Nephron progenitor cell (in vitro differentiated cells): Measurements from ENCODE around the gene KLHL33.

Experiments used
- DNase-seq: peaks from one replicate; pipeline ENCODE4 v3.0.0; 2021
- H3K27ac Mint-ChIP-seq: 2 replicates; pipeline ENCODE4 v1.8.0; 2021; ENCODE audit warnings: mild to moderate bottlenecking, moderate library complexity, mixed read lengths
- H3K27me3 Mint-ChIP-seq: 2 replicates; pipeline ENCODE4 v1.8.0; 2021; ENCODE audit warnings: mild to moderate bottlenecking, low read depth, mixed read lengths; ENCODE audit not compliant: poor library complexity
- H3K36me3 Mint-ChIP-seq: 2 replicates; pipeline ENCODE4 v1.8.0; 2021; ENCODE audit warnings: low read depth, mixed read lengths
- H3K4me1 Mint-ChIP-seq: 2 replicates; pipeline ENCODE4 v1.8.0; 2021; ENCODE audit warnings: mixed read lengths
- H3K4me3 Mint-ChIP-seq: 2 replicates; pipeline ENCODE4 v1.8.0; 2021; ENCODE audit warnings: mild to moderate bottlenecking, moderate library complexity, mixed read lengths
- H3K9me3 Mint-ChIP-seq: 2 replicates; pipeline ENCODE4 v1.8.0; 2021; ENCODE audit warnings: mild to moderate bottlenecking, moderate library complexity, mixed read lengths
- TF ChIP-seq, protein P1 (sequence below): fragments of 200-600 bp; sonication (generic); IDR thresholded peaks from 2 replicates; pipeline ENCODE4 v1.5.0; 2021; ENCODE audit warnings: antibody characterized with exemption

The KLHL33 gene

DNA sequence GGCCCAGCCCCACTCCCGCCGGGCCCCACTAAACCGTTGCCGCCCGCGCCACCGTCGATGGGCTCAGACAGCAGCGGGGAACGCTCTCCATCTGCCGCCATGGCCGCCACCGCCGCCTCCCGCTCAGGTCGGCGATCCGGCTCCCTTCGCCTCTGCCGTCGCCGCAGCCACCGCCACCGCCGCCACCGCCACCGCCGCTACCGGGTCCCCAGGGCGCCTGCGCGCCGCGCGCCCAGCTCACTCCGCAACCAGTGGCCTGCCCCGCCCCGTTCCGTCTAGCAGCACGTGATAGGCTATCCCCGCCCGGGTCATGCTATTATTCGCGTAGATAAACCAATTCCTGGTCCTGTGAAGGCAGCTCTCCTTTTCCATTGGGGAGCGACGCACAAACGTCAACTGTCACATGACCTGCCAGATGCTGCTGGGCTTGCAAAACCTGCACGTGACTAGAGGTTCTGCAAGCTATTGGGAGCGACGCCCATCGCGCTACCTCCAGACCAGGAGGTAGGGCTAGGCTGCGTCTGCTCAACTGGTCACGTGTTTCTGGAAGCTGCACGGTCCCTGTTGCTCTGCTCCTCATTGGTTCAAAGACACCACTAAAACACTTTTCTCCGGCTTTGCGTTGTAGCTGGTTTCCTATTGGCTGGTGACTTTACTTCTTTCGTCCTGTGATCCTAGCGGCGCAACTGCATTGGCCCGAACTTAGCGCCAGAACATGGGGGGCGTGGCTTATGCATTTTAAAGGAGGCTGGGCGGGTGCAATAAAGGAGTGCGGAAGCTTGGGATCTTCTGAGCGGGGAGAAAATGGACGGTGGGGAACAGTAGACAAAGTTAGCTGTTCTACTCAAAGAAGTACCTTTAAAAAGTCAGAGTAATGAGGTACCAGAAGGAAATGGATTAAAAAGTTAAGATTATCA is 25.5 kb upstream of the KLHL33 start, which contains the start of gene PIP4P1:
Gene PIP4P1, minus strand, starts transcription at position 210 of the 917 bp plus-strand sequence. Its CDS starts 109 bp downstream, at position 101.
- TF ChIP-seq, protein P1, sequence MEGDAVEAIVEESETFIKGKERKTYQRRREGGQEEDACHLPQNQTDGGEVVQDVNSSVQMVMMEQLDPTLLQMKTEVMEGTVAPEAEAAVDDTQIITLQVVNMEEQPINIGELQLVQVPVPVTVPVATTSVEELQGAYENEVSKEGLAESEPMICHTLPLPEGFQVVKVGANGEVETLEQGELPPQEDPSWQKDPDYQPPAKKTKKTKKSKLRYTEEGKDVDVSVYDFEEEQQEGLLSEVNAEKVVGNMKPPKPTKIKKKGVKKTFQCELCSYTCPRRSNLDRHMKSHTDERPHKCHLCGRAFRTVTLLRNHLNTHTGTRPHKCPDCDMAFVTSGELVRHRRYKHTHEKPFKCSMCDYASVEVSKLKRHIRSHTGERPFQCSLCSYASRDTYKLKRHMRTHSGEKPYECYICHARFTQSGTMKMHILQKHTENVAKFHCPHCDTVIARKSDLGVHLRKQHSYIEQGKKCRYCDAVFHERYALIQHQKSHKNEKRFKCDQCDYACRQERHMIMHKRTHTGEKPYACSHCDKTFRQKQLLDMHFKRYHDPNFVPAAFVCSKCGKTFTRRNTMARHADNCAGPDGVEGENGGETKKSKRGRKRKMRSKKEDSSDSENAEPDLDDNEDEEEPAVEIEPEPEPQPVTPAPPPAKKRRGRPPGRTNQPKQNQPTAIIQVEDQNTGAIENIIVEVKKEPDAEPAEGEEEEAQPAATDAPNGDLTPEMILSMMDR, result no peak
- peak within 1 kb of the TSS; percentile 88 for H3K4me3 Mint-ChIP-seq
- peaks cover 15% of the 10 kb centered on the region for H3K36me3 Mint-ChIP-seq
- H3K9me3 Mint-ChIP-seq, result no peaks in the 10 kb centered on the region
- DNase-seq, result peak; percentile 99
- H3K4me1 Mint-ChIP-seq, result peaks cover 32% of the 10 kb centered on the region
- peaks cover 2% of the 10 kb centered on the region for H3K27me3 Mint-ChIP-seq
- peak within 1 kb of the TSS; percentile 89 for H3K27ac Mint-ChIP-seq

DNA sequence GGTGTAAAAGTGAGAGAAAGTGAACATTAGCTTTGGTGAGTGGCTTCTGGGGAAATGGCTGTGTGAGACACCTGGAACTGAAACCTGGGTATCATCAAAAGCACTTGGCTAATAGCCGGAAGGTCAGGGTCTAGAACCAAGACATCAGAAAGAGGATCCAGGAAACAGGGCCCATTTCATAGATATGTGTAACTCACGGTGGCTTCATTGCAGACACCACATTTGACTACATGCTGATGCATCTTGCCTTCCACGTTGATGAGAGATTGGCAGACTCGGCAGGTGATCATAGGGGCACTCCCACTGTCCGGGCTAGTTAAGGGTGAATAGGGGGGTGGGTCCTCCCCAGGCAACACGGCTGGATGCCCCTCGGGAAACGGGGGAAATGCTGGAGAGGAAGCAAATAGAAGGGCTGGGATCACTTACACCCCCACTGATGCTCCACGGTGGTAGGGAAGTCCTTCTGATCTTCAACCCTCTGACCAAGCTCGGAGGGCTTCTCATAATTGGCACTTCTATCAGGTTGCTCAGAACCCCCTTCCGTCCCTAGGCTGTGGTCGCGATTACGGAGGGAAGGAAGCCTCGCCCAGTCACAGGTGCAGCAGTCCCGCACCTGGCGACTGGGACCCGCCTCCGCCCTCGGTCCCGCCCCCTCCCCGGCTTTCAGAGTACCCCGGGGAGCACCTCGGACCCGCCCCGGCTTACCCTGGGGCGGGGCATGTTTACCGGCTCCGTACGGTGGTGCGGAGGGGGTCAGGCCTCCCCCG is 24.7 kb upstream of the KLHL33 start:
- H3K4me1 Mint-ChIP-seq, result peaks cover 32% of the 10 kb centered on the region
- no peak for DNase-seq
- H3K36me3 Mint-ChIP-seq, result peaks cover 15% of the 10 kb centered on the region
- peak overlapping the region; percentile 49 for H3K27ac Mint-ChIP-seq
- H3K27me3 Mint-ChIP-seq, result no peaks in the 10 kb centered on the region
- peak overlapping the region; percentile 88 for H3K4me3 Mint-ChIP-seq
- no peaks in the 10 kb centered on the region for H3K9me3 Mint-ChIP-seq
- TF ChIP-seq, protein P1, result no peak

DNA sequence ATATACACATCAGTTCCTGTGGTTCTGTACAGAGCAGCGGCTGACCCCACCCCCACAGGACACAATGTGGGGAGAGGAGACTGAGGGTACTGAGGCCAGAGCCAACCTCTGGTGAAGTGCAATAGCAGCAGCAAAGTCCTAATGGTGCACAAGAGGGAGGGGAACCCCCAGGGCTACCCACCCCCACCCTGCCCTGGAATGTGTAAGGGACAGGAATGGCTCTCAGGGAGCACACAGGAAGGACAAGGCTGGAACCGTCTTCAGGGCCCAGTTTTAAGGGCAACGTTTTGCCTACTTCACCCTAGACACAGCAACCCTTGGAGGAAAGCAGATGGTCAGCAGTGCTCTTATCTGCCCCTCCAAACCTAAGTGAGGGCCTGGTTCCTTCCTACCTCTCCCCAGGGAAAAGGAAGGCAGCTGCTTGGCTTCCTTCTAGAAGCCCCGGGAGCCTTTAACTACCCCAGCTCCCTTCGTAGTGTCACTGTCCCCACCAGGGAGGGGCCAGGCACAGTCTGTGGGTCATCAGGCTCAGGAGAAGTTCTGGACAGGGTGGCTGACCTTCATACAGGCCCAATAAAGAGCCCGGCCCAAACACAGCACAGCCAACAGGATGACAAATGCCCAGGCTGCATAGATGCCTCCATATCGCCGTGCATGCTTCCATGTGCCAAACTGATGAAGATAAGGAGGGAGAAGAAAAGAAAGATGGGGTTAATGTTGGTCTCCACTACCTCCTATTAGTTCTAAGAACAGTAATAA is 22.2 kb upstream of the KLHL33 start:
- no peak for DNase-seq
- H3K9me3 Mint-ChIP-seq, result no peaks in the 10 kb centered on the region
- H3K4me3 Mint-ChIP-seq, result no peak overlapping the region
- H3K4me1 Mint-ChIP-seq, result peaks cover 32% of the 10 kb centered on the region
- TF ChIP-seq, protein P1, result no peak
- H3K27ac Mint-ChIP-seq, result no peak overlapping the region
- H3K36me3 Mint-ChIP-seq, result peaks cover 15% of the 10 kb centered on the region
- H3K27me3 Mint-ChIP-seq, result no peaks in the 10 kb centered on the region

DNA sequence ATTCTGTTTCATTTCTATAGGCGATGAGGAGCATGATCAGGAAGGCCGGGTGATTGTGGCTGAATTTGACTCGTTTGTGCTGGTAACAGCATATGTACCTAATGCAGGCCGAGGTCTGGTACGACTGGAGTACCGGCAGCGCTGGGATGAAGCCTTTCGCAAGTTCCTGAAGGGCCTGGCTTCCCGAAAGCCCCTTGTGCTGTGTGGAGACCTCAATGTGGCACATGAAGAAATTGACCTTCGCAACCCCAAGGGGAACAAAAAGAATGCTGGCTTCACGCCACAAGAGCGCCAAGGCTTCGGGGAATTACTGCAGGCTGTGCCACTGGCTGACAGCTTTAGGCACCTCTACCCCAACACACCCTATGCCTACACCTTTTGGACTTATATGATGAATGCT is 21.0 kb upstream of the KLHL33 start:
- Mint-ChIP-seq H3K27ac (no peak overlapping the region), H3K4me3 (no peak overlapping the region), H3K4me1 (peaks cover 31% of the 10 kb centered on the region), H3K9me3 (no peaks in the 10 kb centered on the region), H3K27me3 (no peaks in the 10 kb centered on the region), H3K36me3 (peaks cover 25% of the 10 kb centered on the region)
- TF ChIP-seq, protein P1, result no peak
- no peak for DNase-seq

DNA sequence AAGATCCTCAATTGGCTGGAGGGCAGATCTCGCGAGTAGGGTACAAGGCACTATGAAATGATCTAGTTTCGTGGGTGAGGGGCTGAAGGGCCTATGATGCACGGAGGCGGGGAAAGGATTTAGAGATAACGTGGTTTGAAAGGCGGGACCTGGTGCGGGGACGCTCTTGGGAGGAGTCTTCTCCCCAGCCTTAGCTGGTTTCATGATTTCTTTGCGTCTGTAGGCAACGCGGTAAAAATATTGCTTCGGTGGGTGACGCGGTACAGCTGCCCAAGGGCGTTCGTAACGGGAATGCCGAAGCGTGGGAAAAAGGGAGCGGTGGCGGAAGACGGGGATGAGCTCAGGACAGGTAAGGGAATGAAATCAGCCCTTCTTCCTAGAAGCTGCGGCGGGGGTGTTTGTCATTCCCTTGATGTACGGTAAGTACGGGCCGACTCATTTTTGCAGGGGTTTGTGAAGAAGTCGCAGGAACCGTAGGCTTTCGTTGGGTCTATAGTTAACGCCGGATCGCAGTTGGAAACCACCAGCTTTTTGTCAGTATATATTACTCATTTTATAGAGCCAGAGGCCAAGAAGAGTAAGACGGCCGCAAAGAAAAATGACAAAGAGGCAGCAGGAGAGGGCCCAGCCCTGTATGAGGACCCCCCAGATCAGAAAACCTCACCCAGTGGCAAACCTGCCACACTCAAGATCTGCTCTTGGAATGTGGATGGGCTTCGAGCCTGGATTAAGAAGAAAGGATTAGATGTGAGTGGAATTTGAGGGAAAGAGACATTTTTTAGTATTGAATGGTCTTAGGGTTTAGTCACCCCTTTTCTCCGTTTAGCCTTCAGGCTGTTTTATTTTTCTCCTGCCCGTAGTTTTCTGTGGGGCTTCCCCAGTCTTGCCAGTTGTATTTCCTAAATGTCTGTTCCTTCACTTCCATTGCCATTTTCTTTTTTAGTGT is 19.7 kb upstream of the KLHL33 start:
- H3K4me3 Mint-ChIP-seq, result no peak overlapping the region
- H3K36me3 Mint-ChIP-seq, result peaks cover 34% of the 10 kb centered on the region
- TF ChIP-seq, protein P1, result no peak
- no peaks in the 10 kb centered on the region for H3K9me3 Mint-ChIP-seq
- no peak for DNase-seq
- peaks cover 21% of the 10 kb centered on the region for H3K4me1 Mint-ChIP-seq
- no peak overlapping the region for H3K27ac Mint-ChIP-seq
- no peaks in the 10 kb centered on the region for H3K27me3 Mint-ChIP-seq
